ENCODE results near the gene HOXA11.

Gene HOXA11

DNA sequence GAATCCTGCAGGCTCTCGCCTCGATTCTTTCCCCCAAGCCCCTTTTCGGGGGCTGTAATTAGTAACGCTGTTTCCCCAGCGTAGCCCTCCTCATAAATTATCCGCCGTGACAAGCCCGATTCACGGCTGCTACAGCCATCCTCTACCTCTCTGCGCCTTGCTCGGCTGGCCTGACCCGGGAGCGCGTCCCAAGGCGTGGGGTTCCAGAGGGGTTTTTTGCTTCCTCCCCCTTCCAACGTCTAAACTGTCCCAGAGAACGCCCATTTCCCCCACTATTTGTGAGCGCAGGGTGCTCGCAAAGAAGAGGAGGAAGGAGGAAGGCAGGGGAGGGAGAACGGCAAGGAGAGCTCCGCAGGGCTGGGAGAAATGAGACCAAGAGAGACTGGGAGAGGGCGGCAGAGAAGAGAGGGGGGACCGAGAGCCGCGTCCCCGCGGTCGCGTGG is 42.4 kb downstream of the HOXA11 start (continued):
- TF ChIP-seq, protein P1, sequence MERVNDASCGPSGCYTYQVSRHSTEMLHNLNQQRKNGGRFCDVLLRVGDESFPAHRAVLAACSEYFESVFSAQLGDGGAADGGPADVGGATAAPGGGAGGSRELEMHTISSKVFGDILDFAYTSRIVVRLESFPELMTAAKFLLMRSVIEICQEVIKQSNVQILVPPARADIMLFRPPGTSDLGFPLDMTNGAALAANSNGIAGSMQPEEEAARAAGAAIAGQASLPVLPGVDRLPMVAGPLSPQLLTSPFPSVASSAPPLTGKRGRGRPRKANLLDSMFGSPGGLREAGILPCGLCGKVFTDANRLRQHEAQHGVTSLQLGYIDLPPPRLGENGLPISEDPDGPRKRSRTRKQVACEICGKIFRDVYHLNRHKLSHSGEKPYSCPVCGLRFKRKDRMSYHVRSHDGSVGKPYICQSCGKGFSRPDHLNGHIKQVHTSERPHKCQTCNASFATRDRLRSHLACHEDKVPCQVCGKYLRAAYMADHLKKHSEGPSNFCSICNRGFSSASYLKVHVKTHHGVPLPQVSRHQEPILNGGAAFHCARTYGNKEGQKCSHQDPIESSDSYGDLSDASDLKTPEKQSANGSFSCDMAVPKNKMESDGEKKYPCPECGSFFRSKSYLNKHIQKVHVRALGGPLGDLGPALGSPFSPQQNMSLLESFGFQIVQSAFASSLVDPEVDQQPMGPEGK (CRISPR knock-in tag; IDR thresholded peaks at IDR 0.05; ENCODE audit: borderline replicate concordance) = no peak
- no peak for TF ChIP-seq ZNF565 (CRISPR knock-in tag; conservative IDR thresholded peaks at IDR 0.05; ENCODE audit: low read depth)
- no peak for TF ChIP-seq GLIS3 (CRISPR knock-in tag; IDR thresholded peaks at IDR 0.05)
- no peak for TF ChIP-seq BACH2 (CRISPR knock-in tag; IDR thresholded peaks at IDR 0.05; ENCODE audit: borderline replicate concordance)
- no peak for TF ChIP-seq SNAI2 (CRISPR knock-in tag; IDR thresholded peaks at IDR 0.05)
- no peak for TF ChIP-seq ISL1 (CRISPR knock-in tag; IDR thresholded peaks at IDR 0.05)
- TF ChIP-seq, protein P2, sequence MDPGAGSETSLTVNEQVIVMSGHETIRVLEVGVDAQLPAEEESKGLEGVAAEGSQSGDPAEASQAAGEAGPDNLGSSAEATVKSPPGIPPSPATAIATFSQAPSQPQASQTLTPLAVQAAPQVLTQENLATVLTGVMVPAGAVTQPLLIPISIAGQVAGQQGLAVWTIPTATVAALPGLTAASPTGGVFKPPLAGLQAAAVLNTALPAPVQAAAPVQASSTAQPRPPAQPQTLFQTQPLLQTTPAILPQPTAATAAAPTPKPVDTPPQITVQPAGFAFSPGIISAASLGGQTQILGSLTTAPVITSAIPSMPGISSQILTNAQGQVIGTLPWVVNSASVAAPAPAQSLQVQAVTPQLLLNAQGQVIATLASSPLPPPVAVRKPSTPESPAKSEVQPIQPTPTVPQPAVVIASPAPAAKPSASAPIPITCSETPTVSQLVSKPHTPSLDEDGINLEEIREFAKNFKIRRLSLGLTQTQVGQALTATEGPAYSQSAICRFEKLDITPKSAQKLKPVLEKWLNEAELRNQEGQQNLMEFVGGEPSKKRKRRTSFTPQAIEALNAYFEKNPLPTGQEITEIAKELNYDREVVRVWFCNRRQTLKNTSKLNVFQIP (CRISPR knock-in tag; IDR thresholded peaks at IDR 0.05; ENCODE audit: borderline replicate concordance, low read depth) = no peak

- ATAC-seq = no peak
- TF ChIP-seq OSR1 (CRISPR knock-in tag; IDR thresholded peaks at IDR 0.05) = no peak
- no peak for TF ChIP-seq TOX (CRISPR knock-in tag; IDR thresholded peaks at IDR 0.05; ENCODE audit: borderline replicate concordance)
- TF ChIP-seq BACH2 (CRISPR knock-in tag; IDR thresholded peaks at IDR 0.05; ENCODE audit: borderline replicate concordance) = no peak
- TF ChIP-seq ZC3H10 (CRISPR knock-in tag; IDR thresholded peaks at IDR 0.05) = no peak
- no peak for TF ChIP-seq RARB (CRISPR knock-in tag; IDR thresholded peaks at IDR 0.05)
Measured at GRCh38 chr7:27141923-27142579, 43.0 kb downstream of the HOXA11 start.

- TF ChIP-seq BACH2 (CRISPR knock-in tag; IDR thresholded peaks at IDR 0.05; ENCODE audit: borderline replicate concordance) (no peak), ZNF565 (CRISPR knock-in tag; conservative IDR thresholded peaks at IDR 0.05; ENCODE audit: low read depth) (no peak), ZNF8 (CRISPR knock-in tag; IDR thresholded peaks at IDR 0.05) (no peak), TCF4 (CRISPR knock-in tag; IDR thresholded peaks at IDR 0.05; ENCODE audit: borderline replicate concordance) (no peak), OSR1 (CRISPR knock-in tag; IDR thresholded peaks at IDR 0.05) (no peak), ESRRG (CRISPR knock-in tag; IDR thresholded peaks at IDR 0.05) (no peak), GLIS3 (CRISPR knock-in tag; IDR thresholded peaks at IDR 0.05) (no peak), ZFP30 (CRISPR knock-in tag; IDR thresholded peaks at IDR 0.05) (no peak), SNAI2 (CRISPR knock-in tag; IDR thresholded peaks at IDR 0.05) (no peak)
- TF ChIP-seq, protein P1 (CRISPR knock-in tag; IDR thresholded peaks at IDR 0.05; ENCODE audit: borderline replicate concordance) = no peak
- TF ChIP-seq, protein P2 (CRISPR knock-in tag; IDR thresholded peaks at IDR 0.05; ENCODE audit: borderline replicate concordance, low read depth) = no peak
- ATAC-seq = no peak
Measured at GRCh38 chr7:27141137-27141922, 43.7 kb downstream of the HOXA11 start.

GRCh38 chr7:27140126-27140857 is 44.7 kb downstream of the HOXA11 start:
- ATAC-seq = no peak
- TF ChIP-seq BACH2 (CRISPR knock-in tag; IDR thresholded peaks at IDR 0.05; ENCODE audit: borderline replicate concordance) = no peak
- TF ChIP-seq RARB (CRISPR knock-in tag; IDR thresholded peaks at IDR 0.05) = no peak
- no peak for TF ChIP-seq ZC3H10 (CRISPR knock-in tag; IDR thresholded peaks at IDR 0.05)
- no peak for TF ChIP-seq TCF4 (CRISPR knock-in tag; IDR thresholded peaks at IDR 0.05; ENCODE audit: borderline replicate concordance)
- no peak for TF ChIP-seq PPARA (CRISPR knock-in tag; IDR thresholded peaks at IDR 0.05; ENCODE audit: borderline replicate concordance)
- no peak for TF ChIP-seq CSRNP3 (CRISPR knock-in tag; IDR thresholded peaks at IDR 0.05)
- TF ChIP-seq ZNF565 (CRISPR knock-in tag; conservative IDR thresholded peaks at IDR 0.05; ENCODE audit: low read depth) = no peak
- no peak for TF ChIP-seq SNAI2 (CRISPR knock-in tag; IDR thresholded peaks at IDR 0.05)

Measured in SK-N-SH treated with all-trans-retinoic acid at 6 μM for 48 hours (cell line).